GM21528 (cell line): ENCODE data around the gene PIEZO1.

Source experiments
- ATAC-seq: cut with Tn5 transposase; IDR thresholded peaks from one replicate; pipeline ENCODE4 v1.9.1; 2021; ENCODE audit warnings: mild to moderate bottlenecking, moderate library complexity; ENCODE audit not compliant: unreplicated experiment, low FRiP score

PIEZO1 gene

DNA sequence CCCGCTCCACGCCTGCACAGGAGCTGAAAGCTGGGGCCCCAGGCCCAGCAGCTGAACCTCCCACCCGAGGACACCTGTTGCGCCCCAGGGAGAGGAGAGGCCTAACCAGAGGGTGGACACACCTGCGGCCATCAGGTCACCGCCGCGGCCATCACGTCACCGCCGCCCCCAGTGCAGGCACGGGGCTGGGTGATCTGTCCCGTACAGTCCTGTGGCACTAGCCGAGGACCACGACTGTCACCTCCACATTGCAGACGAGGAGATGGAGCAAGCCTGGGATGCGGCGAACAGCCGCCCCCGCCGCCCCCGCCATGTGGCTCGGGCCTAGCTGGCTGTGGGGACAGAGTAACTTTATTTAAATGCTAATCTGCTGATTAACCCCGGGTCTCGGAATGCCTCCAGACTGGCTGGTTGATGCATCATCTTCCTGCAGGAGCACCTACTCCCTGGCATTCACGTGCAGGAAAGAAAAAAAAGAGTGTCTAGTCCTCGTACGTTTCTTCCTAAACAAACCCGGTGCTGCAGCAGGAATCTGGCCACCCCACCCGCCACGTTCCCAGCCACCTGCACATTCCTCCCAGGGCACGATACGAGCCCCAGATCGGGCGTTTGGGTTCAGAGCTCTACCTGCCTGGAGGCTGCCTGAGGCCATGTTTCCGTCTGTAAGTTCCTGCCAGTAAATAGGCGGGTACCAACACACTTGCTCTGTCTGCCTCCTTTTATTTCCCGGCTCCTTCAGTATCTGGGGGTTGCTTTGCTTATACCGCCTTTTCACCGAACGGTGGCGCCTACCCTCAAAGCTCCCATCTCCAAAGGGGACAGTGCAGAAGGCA, 29.9 kb downstream of the PIEZO1 start:
- ATAC-seq = no peak

DNA sequence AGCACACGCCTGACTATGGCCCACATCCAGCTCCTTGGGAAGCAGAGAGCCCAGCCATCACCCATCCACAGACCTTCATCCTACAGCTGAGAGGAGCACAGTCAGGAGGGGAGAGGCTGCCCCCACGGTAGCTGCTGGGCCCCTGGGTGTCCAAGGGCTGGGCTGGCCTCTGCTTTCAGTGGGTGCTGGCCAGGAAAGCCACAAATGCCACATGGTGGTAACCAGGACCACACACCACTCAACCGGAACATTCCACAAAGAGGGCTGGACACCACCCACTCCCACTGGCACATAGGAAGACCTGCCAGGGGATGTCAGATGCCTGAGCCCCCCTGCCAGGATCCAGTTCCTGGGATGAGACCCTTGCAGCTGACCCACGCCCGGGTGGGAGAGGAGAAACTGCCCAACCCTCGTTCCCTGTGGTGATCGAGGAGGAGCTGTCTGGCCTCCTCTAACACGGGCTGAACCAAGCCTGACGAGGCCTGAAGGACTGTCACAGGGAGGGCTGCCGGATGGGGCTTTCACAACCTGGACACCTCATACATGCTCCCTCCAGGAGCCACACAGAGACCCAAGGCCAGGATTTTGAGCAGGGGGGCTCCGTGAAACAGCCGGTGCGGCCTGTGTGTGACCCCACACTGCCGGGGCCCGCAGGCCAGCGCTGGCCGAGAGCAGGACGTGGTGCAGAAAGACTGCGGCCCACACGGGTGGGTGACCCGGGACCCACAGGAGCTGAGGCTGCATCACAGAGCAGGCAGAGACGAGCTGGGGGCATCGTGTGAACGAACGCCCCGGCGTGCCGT, 30.7 kb downstream of the PIEZO1 start:
- no peak for ATAC-seq

DNA sequence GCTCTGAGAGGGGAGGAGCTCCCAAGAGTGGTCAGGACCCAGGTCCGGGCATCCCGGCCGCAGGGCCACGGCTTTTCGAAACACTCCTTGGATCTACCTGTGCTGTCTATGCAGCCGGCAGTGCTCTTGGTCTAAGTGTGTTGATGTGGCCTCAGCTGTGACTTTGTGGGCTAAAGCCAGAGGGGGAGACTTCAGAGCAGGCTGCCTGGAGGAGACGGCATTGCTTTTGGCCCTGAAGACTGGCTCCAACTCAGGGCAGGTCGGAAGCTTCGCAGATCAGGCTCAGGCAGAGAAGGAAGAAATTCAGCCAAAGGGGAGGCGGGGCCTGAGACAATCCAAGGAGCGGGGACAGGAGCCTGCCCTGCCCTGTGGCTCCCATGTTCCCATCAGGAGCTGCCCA, 31.4 kb downstream of the PIEZO1 start:
- no peak for ATAC-seq

DNA sequence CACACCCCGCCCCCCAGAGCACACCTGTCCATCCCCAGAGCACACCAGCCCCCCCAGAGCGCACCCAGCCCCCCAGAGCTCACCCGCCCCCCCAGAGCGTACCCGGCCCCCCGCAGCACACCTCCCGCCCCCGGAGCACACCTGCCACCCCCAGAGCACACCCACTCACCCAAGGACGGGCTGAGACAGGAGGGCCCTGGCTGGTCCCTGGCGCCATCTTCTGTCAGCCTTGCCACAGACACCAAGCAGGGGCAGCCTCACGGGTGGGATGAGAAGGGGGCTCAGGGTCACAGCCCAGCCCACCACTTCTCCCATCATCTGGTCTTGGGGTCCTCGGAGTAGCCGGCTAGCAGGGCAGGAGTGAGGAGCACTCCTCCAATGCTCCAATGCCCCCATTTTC, 31.8 kb downstream of the PIEZO1 start:
- ATAC-seq = no peak

DNA sequence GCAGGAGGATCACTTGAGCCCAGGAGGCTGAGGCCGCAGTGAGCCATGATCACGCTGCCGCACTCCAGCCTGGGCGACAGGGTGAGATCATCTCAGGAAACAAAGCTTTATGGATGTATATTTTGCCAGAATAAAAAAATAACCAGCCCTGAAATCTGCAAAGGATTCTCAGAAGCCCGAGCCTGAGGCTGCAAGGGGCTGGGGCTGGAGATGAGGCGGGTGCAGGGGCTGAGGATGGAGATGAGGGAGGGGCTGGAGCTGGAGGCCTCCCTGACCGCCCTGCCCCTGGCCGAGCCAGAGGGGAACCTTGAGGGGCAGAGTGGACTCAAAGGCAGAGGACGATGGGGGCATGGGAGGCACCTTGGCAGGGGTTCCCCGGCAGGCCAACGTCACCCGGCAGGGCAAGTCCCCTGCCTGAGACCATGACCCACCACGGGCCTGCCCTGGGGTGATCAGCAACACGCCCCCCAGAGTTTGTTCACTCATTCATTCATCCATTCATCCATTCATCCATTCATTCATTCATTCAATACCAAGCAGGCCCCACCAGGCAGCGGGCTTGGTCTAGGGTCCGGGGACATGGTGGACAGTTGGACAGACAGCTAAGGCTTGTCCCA, 32.5 kb downstream of the PIEZO1 start:
- no peak for ATAC-seq

DNA sequence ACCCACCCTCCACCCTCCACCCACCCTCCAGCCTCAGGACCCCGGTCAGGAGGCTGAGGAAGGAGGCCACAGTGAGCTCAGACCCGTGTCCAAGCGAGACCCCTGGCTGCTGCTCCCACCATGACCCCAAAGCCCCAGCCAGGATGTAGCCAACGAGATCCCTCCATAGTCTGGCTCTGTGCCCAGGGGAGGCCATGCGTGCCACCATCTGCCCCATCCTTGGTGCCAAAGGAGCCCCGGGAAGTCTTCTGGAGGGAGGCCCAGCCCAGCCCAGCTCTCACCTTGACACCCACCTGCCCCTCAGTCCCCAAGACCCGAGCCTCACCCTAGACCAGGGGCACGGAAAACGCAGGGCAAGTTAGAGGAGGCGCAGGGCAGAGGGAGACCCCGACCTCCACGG, 34.2 kb downstream of the PIEZO1 start:
- ATAC-seq = no peak

DNA sequence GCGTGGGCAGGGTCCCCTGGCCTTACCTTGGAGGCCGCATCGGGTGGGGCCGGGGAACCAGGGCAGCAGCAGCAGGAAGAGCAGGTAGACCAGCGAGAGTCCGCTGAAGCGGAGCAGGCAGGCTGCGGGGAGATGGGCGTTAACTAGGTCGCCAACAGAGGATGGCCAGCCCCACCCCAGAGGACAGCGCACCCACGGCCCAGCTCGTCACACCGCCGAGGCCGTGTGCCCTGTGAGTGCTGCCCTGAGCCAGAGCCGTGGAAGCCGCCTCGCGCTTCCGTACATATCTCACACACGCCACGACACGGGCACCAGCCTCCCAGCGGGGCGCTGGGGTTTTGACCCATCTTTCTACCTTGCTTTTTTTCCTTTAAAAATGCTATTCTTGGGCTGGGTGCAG, 35.7 kb downstream of the PIEZO1 start:
- ATAC-seq = no peak

DNA sequence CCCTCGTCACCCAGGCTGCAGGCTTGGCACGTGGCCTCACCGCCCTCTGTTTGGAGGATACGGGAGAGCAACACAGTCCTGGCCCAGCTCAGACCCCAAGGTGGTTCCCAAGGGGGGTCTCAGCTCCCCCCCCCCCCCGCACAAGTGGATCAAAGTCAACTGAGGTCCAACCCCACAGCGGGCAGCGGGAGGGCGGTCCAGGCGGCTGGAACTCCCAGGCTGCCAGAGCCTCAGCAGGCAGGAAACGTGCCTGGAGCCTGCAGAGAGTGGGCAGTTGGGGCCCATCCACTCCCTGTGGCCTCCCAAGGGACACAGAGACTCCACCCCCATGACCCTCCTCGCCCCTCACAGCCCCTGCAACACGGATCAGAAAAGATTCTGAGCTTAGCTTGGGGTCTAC, 36.7 kb downstream of the PIEZO1 start:
- ATAC-seq = no peak

DNA sequence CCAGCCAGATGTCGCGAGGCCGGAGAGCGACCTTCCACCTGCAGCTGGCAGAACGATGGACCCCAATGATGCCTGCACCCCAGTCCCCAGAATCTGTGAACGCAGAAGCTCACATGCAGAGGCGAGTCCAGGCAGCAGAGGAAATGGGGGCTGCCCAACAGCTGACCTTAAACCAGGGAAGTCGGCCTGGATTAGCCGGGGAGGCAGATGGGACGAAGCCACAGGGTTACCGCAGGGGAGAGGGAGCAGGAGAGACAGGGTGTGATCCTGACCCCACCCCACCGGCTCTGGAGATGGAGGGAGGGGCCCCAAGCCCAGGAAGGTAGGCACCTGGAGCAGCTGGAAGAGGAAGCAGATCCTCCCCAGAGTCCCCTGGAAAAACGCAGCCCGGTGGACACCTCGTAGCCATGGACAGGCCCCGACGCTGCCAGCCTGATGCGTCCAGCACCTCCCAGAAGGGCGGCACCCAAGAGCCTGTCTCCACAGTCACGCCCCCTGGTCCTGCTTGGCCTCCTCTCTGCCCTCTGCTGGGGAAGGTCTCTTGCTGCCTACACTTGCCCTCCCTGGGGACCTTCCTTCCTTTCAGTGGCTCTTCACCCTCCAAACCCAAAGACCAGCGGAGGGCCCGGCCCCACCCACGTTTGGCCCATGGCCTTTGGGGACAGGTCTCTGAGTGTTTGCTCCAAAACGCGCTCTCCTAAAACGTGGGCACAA, 37.3 kb downstream of the PIEZO1 start:
- no peak for ATAC-seq

DNA sequence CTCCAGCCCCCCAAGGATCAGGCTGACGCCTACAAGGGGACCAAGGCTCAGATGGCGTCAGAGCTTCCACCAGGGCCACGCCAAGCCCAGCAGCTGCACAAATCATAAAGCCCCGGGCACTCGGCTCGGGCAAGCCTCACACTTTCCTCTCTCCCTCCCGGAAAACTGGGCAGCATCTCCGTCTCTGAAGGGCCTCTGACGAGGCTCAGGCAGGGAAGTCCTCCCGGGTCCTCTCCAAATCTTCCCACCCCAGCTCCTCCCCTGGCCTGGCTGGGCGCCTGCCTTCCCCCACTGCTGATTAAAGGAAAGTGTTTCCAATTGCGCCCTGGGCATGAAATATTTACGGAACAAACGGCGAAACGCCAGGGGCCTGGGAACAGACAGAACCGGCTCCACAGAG, 38.5 kb downstream of the PIEZO1 start:
- no peak for ATAC-seq

DNA sequence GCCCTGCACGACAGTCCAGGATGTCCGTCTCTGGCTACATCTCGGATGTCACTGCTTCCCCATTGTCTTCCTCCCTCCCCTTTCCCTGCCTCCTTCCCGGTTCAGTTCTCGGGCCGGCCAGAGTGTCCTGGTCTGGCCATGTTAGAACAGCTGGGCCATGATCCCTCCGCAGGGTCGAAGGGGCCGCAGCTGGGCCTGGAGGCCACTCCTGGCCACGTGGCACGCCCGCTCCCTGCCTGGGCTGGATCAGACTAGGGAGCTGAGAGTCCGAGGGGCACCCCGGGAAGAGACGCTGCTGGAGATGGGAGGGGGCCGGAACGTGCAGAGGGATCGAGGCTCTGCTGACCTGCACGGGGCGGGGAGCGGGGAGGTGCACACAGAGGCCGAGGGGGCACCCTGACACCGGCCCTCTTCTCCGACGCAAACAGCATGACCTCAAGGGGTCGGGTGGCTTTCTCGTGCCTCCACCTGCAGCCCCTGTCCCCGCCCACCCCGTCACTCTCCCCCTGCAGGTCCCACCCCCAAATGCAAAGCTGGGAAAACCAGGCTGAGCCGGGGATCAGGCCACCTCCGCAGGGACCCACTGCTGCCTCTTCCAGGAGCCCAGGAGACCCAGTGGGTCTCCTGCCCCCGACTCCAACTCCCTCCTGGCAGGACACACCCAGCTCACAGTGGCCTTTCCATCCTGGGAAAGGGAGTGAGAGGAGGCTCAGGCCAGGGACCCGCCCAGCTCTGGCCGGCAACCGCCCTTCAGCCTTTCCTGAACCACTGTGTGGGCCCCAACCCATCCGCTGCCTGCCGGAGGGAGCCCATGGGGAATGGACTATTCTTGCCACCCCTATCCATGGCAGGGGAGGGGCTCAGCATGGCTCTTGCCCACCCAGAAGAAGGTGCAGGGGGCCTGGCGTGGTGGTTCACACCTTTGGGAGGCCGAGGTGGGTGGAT, 40.2 kb downstream of the PIEZO1 start:
- ATAC-seq = no peak

DNA sequence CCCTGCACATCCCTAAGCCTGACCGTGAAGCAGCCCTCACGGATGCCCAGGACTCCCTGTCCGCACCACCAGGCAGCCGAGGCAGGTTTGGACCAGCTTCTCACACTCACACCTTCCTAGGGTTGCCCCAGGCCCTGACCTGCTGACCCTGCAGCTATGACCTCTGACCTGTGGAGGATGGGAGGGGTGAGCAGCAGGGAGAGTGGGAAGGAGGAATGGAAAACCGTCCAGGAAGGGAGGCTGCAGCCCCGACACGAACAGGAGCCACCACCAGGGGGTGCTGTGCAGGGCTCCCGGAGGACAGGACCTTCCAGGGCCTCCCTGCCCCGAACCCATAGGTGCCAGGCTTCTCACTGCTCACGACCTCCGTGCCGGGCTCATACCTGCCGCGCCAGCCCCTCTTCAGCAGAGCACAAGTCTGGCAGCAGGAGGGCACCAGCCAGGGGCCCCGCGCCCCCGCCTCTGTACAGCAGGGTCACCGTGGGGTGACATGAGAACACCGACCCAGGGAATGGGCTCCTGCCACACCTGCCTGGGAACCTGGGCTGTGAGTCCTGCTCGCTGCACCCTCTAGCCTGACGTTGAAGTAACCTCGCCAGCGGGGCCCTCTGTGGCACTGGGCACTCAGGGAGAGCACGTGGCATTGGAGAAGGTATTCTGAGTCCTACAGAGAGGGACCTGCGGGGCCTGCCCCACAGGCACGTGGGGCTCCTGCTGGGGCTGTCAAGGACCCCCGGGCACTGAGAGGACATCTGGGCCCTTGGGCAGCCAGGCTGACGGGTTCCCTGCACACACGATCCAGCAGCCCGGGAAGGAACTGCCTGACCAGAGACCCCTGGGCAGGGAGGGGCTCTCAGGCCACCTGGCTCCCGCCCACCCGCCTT, 41.1 kb downstream of the PIEZO1 start:
- no peak for ATAC-seq

DNA sequence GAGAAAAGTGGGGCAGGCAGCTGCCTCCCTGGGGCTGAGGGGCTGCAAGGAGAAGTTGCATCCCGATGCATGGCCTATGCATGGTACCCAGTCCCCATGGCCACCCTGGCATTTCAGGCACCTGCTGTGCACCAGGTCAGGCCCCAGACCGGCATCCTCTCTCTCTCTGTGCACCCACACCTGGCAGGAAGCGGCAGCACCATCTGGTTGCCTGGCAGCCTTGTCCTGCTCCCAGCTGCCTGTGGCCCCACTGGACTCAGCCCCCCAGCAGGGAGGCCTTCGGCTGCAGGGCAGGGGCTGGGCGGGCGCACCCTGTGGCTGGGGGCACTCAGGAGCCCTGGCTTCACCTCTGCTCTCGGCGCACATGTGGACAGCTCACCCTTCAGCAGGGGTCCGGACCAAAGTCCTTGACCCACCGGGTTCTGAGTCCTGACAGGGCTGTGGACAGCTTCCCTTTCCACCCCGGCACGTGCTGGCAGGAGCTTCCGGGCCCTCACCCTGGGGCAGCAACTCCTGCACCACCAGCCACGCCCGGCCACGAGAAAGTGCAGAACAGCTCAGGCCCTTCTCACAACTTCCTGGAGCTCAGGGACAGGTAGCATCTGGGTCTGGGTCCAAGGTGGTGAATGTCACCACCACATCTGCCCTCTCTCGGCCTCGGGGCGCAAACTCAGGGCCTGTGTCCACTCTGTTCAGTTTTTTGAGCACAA, 42.0 kb downstream of the PIEZO1 start:
- ATAC-seq = no peak

DNA sequence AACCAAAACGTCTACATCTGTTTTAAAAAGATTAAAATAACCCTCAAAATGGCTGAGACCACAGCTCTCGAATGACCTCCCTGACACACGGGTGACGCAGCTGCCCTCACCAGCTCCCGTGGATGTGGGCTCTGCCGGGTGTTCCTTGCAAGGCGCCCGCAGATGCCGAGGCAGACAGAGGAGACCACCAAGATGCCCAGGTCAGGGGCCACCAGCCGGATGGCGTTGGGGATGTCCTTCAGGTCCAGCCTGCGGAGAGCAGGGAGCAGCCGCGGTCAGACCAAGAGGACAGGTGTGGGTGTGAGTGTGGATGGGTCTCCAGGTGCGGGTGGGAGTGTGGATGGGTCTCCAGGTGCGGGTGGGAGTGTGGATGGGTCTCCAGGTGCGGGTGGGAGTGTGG, 43.7 kb downstream of the PIEZO1 start:
- ATAC-seq = no peak

DNA sequence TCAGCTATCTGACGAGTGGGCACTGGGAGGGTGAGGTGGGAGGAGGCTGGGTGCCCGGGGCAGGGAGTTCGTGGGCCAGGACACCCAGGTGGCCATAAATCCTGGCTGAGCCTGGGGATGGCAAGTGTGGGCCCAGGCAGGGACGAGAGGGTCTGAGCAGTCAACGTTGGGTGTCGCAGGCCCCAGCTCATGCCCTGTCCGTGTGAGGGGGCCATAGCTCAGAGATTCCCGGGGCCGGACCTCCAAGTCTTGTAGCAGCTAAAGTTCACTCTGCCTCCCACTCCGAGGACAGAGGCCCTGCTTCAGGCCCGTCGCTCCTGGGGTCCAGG, 44.3 kb downstream of the PIEZO1 start:
- no peak for ATAC-seq

DNA sequence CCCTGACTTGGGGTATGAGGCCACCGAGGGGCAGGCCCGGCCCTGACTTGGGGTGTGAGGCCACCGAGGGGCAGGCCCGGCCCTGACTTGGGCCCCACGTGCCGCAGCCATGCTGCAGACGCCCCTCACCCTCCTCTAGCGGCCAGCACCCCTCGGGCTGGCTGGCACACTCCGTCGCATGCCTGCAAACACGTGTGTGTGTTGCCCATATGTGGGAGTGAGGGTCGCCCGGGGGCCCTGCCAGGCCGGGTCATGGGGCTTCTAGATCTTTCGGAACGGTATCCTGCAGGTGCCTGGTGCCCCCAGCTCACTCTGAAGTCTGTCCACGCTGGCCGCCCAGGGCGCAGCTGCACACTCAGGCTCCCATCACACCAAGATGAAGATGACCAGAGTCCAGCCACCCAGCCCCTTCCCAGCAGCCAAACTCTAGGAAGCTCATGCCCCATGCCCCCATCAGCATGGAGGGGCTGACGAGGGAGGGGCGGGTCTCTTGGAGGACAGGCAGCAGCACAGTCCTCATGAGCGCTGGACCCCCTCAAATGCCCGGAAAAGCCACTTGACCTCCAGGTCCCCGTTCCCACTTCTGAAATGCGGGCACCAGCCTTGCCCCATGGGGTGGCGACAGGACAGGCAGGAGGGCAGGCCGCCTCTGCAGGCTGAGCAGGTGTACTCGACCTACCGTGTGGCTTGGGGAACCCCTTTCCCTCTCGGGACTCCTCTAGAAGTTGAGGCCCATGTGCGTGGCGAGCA, 44.9 kb downstream of the PIEZO1 start:
- ATAC-seq = no peak

DNA sequence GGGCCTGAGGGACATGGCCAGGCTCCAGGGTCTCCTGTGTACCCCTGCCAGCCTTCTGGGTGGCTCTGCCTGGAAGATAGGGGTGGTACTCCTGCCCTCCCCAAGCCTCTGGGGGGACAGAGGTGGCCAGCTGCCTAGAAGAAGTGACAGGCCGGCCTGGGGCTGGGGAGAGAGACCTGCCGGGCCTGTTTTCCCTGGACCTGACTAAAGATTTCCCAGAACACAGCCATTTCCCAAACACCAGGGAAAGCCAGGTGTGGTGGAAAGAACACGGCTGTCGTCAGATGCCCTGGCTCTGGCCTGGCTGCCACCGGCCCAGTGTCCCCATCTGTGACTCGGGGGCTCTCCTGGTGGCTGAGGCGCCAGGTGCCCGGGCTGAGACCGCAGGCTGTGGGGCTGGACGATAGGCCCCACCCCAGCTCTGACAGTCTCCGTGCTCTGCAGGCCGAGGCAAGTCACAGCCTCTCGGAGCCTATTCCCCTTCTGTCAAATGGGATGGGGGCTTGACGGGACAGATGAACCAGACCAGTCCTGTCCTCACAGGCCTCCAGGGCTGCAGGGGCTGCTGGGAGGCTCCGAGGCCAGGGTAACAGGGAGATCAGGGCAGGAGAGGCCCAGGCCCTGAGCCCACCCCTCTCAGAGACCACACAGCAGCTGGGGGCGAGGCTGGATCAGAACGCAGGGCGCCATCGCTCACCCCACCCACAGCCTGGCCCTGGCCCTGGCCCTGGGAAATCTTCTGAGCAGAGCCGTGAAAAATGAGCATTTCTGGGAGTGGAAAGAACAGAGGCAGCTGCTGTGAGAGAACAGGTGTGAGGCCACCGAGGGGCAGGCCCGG, 45.7 kb downstream of the PIEZO1 start:
- ATAC-seq = no peak
